SK-N-SH (cell line): ENCODE results near the gene TKT. TPM values are rescaled to one million over a fixed set of nuclear protein-coding genes. Genes with fewer than 3 reads are reported as not detected.
"Not testable (repeated sequence)": the region's sequence is repeated elsewhere in the genome, so short reads cannot be mapped to it uniquely, and the experiment has no call there.

ENCODE experiments used
- CTCF ChIA-PET: fragments of 300-600, 350-600 bp; formaldehyde crosslinking; extraction: SDS; loops from one replicate; lab custom pipeline; 2021; lab: Yijun Ruan, JAX
- POLR2A ChIA-PET: fragments of 350-600 bp; sonication (Branson Sonifier 250); formaldehyde crosslinking; extraction: SDS; loops from one replicate; lab custom pipeline; 2020; ENCODE audit warnings: antibody characterized with exemption, inconsistent platforms; lab: Yijun Ruan, JAX
- DNase-seq: peaks from one replicate; pipeline ENCODE4 v3.0.0; 2012
- H2AFZ ChIP-seq: fragments of 200-600 bp; sonication (generic); 2 replicates; pipeline ENCODE4 v1.8.1; 2016; ENCODE audit warnings: antibody characterized with exemption, mild to moderate bottlenecking, low read depth
- H3F3A ChIP-seq: fragments of 200-600 bp; sonication (generic); replicated peaks from 2 replicates; pipeline ENCODE3; 2016; ENCODE audit warnings: antibody characterized with exemption, mild to moderate bottlenecking; ENCODE audit not compliant: insufficient read depth
- H3K27ac ChIP-seq, 2 experiments: fragments of 200-500 bp in 1 of 2; fragments of 200-600 bp in 1 of 2; sonication (Bioruptor generic) in 1 of 2; sonication (generic), shearing (Covaris generic) in 1 of 2; 2 replicates each; pipeline versions ENCODE4 v1.5.1 to v1.6.1; 2014 to 2016; ENCODE audit warnings: low read depth in 2 of 2, inconsistent platforms in 1 of 2, low read length in 1 of 2, mild to moderate bottlenecking in 1 of 2, mixed read lengths in 1 of 2
- H3K27me3 ChIP-seq: fragments of 200-600 bp; sonication (generic), shearing (Covaris generic); 2 replicates; pipeline ENCODE4 v1.6.1; 2016; ENCODE audit warnings: mixed run types; ENCODE audit not compliant: insufficient read depth
- H3K36me3 ChIP-seq, 2 experiments: fragments of 200-500 bp in 1 of 2; fragments of 200-600 bp in 1 of 2; sonication (Bioruptor generic) in 1 of 2; sonication (generic) in 1 of 2; replicated peaks in 1 of 2; 2 replicates each; pipeline versions ENCODE3 to v1.5.1; 2014 to 2016; ENCODE audit warnings: low read length in 1 of 2, mild to moderate bottlenecking in 1 of 2; ENCODE audit not compliant: insufficient read depth in 2 of 2, control insufficient read depth in 1 of 2
- H3K4me1 ChIP-seq, 2 experiments: fragments of 200-500 bp in 1 of 2; fragments of 200-600 bp in 1 of 2; sonication (Bioruptor generic) in 1 of 2; sonication (generic), shearing (Covaris generic) in 1 of 2; 2 replicates each; pipeline versions ENCODE4 v1.5.1 to v1.6.1; 2014 to 2016; ENCODE audit warnings: low read depth in 1 of 2, low read length in 1 of 2, mixed run types in 1 of 2; ENCODE audit not compliant: insufficient read depth in 2 of 2, control insufficient read depth in 1 of 2
- H3K4me2 ChIP-seq: fragments of 200-600 bp; sonication (generic), shearing (Covaris generic); 2 replicates; pipeline ENCODE4 v1.6.1; 2017; ENCODE audit warnings: mixed run types
- H3K4me3 ChIP-seq, 2 experiments: fragments of 200-500 bp in 1 of 2; fragments of 200-600 bp in 1 of 2; sonication (Bioruptor generic) in 1 of 2; sonication (generic), shearing (Covaris generic) in 1 of 2; 2 replicates each; pipeline versions ENCODE4 v1.5.1 to v1.8.1; 2014 to 2016; ENCODE audit warnings: low read depth in 2 of 2, inconsistent platforms in 1 of 2, low read length in 1 of 2, mild to moderate bottlenecking in 1 of 2, mixed read lengths in 1 of 2, moderate library complexity in 1 of 2
- H3K79me2 ChIP-seq: fragments of 200-600 bp; sonication (generic); 2 replicates; pipeline ENCODE4 v1.8.1; 2017; ENCODE audit warnings: mild to moderate bottlenecking; ENCODE audit not compliant: insufficient read depth
- H3K9ac ChIP-seq: fragments of 200-600 bp; sonication (generic); 2 replicates; pipeline ENCODE4 v1.6.1; 2017; ENCODE audit warnings: mixed run types
- H3K9me2 ChIP-seq: fragments of 200-600 bp; sonication (generic); 2 replicates; pipeline ENCODE4 v1.6.1; 2017; ENCODE audit warnings: mixed run types
- H3K9me3 ChIP-seq: fragments of 200-600 bp; sonication (generic); 2 replicates; pipeline ENCODE4 v1.6.1; 2017; ENCODE audit warnings: mixed run types, mild to moderate bottlenecking, moderate library complexity
- H4K20me1 ChIP-seq: fragments of 200-600 bp; sonication (generic); 2 replicates; pipeline ENCODE4 v1.6.1; 2017; ENCODE audit warnings: mild to moderate bottlenecking, mixed run types; ENCODE audit not compliant: insufficient read depth
- MXI1 ChIP-seq: IDR thresholded peaks from 2 replicates; pipeline ENCODE4 v1.6.1; 2012; ENCODE audit warnings: mild to moderate bottlenecking, low read depth, low read length, improper control_type of control experiment
- NFIC ChIP-seq: IDR thresholded peaks from 2 replicates; pipeline ENCODE4 v1.4.0; 2012; ENCODE audit warnings: borderline replicate concordance
- NRF1 ChIP-seq: IDR thresholded peaks from 2 replicates; pipeline ENCODE4 v1.6.1; 2012; ENCODE audit warnings: low read depth, mild to moderate bottlenecking, low read length
- SIN3A ChIP-seq: IDR thresholded peaks from 2 replicates; pipeline ENCODE4 v1.6.1; 2012; ENCODE audit warnings: low read depth, mild to moderate bottlenecking, low read length, moderate library complexity, borderline replicate concordance
- TAF1 ChIP-seq: IDR thresholded peaks from 2 replicates; pipeline ENCODE4 v1.6.1; 2012; ENCODE audit warnings: low read depth, mild to moderate bottlenecking, low read length, moderate library complexity, borderline replicate concordance
- USF2 ChIP-seq: fragments of 150-350 bp; IDR thresholded peaks from 2 replicates; pipeline ENCODE4 v1.6.1; 2017; ENCODE audit warnings: antibody characterized with exemption, low read length, low read depth, borderline replicate concordance
- YY1 ChIP-seq: IDR thresholded peaks from 2 replicates; pipeline ENCODE4 v1.4.0; 2012; ENCODE audit warnings: low read depth, mild to moderate bottlenecking
- ZBTB33 ChIP-seq: IDR thresholded peaks from 2 replicates; pipeline ENCODE4 v1.4.0; 2012; ENCODE audit warnings: low read depth, borderline replicate concordance
- WGBS: methylation state at CpG from one replicate; pipeline ENCODE4 v1.1.6; 2017; ENCODE audit warnings: low lambda C conversion rate; 5-methylcytosine and 5-hydroxymethylcytosine counted together
- polyA plus RNA-seq, 3 experiments: library from polyadenylated mRNA; depleted of rRNA; stranded (reverse); fragments of >200 nt; gene quantifications; 2 replicates each; pipeline ENCODE4 v1.2.3, GENCODE V29; 2012
- TF ChIP-seq, protein P1 (sequence below): IDR thresholded peaks from 2 replicates; pipeline ENCODE4 v1.4.0; 2012; ENCODE audit warnings: low read depth, borderline replicate concordance

The TKT gene
- polyA plus RNA-seq, 1 of the 3 experiments (the other 2 are of a cell fraction), result 144 TPM

DNA sequence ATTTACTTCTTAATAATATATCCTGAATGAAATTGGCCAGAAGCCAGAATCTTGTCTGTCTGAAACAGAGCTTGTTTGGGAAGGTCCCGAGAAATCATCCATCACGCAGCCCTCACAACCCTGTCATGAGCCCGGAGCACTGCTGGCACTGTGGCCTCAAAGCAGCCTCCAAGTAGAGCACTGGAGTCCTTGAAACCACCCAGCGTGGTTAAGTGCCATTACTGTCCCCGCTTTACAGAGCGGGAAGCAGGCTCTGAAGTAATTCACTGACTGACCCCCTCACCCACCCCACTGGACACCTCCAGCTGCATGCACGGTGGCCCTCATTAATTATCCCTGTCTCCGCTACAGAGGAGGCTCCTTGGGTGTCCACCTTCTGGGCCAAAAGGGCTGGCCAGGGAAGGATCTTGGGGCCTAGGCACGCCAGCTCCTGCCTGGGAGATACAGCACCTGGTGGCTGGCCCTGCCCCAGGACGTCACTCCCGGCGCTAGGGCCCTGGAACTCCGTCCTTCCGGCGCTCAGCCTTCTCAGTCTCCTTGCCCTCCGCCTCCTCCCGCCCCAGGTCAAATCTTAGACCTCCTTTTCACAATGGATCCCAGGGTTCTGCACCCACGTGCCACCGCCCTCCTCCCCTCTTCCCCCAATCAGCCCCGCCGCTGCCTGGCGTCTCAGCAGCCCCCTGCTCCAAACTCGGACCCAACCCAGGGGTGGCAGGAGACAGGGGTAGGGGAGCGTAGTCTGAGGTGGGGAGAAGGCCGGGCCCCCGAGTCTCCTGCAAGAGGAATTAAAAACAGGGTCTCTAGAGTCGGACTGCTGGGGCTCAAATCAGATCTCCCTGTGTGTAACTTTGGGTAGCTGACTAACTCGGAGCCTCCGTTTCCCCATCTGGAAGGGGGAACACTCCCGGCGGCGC is 1.1 kb downstream of the TKT start:
- Histone ChIP-seq H3K4me1 (peaks cover 11 to 22% of the 10 kb centered on the region in 2 experiments; a peak in 2 of 4 replicates), H3F3A (no peaks in the 10 kb centered on the region), H3K9me3 (no peaks in the 10 kb centered on the region), H3K9ac (peak overlapping the region; percentile 80), H3K9me2 (no peaks in the 10 kb centered on the region), H4K20me1 (peaks cover 55% of the 10 kb centered on the region), H3K27ac (peak overlapping the region; percentile 76 to 85), H3K4me2 (peak overlapping the region; percentile 88), H3K79me2 (peaks cover 60% of the 10 kb centered on the region), H3K36me3 (peaks cover 0 to 4% of the 10 kb centered on the region in 2 experiments), H2AFZ (peak overlapping the region; percentile 51; the same call in 1 of the 2 replicates), H3K27me3 (no peaks in the 10 kb centered on the region), H3K4me3 (peak overlapping the region; percentile 79 to 92)
- WGBS, result 6% methylated on average over 20 of the region's 32 CpGs
- TF ChIP-seq MXI1 (peak; percentile 65), USF2 (0 out of 2 replicates have a peak, but pooled peaks have one; percentile 4), SIN3A (peak; percentile 59; the same call in 1 of the 2 replicates), NRF1 (no peak), TAF1 (peak; percentile 13; the same call in 1 of the 2 replicates)
- TF ChIP-seq, protein P1, sequence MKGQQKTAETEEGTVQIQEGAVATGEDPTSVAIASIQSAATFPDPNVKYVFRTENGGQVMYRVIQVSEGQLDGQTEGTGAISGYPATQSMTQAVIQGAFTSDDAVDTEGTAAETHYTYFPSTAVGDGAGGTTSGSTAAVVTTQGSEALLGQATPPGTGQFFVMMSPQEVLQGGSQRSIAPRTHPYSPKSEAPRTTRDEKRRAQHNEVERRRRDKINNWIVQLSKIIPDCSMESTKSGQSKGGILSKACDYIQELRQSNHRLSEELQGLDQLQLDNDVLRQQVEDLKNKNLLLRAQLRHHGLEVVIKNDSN, result 0 out of 2 replicates have a peak, but pooled peaks have one; percentile 7
- CTCF ChIA-PET, result interaction anchor here (0.9 to 1.2 kb wide), 8 partner anchors 10 to 141 kb away, joined by 3 to 4 read pairs (median 3); no protein-coding TSS in a partner anchor
- DNase-seq, result peak; percentile 76
- POLR2A ChIA-PET, result no interaction called here

DNA sequence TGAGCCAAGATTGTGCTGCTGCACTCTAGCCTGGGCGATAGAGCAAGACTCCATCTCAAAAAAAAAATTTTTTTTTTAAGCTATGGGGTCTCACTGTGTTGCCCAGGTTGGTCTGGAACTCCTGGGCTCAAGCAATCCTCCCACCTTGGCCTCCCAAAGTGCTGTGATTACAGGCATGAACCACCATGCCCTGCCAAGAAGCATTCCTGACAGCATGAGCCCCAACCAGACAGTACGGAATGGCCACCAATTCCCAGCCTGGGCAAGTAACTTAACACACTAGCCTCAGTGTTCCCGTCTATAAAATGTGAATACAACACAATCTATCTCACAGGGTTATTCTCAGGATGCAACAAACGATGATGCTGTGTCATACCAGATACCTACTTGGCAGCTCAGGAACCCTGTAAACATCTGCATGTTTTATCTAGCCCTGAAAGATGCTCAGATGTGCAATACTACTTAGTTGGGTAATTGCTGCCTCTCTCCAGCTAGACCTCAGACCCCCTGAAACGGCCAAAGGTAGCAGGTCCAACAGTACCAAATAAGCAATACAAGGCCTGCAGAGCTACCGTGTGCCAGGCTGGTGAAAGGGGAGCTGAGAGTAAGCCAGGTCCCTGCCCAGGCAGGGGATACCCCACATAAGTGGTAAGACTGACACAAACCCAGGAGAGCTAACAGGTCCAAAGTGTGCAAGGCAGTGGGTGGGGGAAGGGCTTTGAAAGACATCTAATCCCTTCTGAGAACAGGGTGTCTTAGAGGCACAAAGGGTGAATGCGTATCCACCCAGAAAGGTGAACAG is 1.9 kb downstream of the TKT start:
- peaks cover 69% of the 10 kb centered on the region for H3K79me2 ChIP-seq
- peaks cover 0 to 4% of the 10 kb centered on the region in 2 experiments for H3K36me3 ChIP-seq
- CTCF ChIA-PET, result interaction anchor here (0.9 to 2.1 kb wide), 7 partner anchors 11 to 120 kb away, joined by 3 to 5 read pairs (median 3); no protein-coding TSS in a partner anchor
- H3K27ac ChIP-seq, result peak overlapping the region in 1 of 2 experiments; percentile 85; a peak in 2 of 4 replicates
- 71% methylated on average over 6 of the region's 7 CpGs for WGBS
- peak overlapping the region; percentile 79 to 92 for H3K4me3 ChIP-seq
- peaks cover 64% of the 10 kb centered on the region for H4K20me1 ChIP-seq
- no peaks in the 10 kb centered on the region for H3F3A ChIP-seq
- H3K27me3 ChIP-seq, result no peaks in the 10 kb centered on the region
- no peak overlapping the region for H2AFZ ChIP-seq
- POLR2A ChIA-PET, result no interaction called here
- TF ChIP-seq NFIC, result no peak
- TF ChIP-seq YY1, result no peak
- no peak for TF ChIP-seq ZBTB33
- no peak for TF ChIP-seq MXI1
- H3K4me1 ChIP-seq, result peaks cover 11 to 17% of the 10 kb centered on the region in 2 experiments; a peak in 2 of 4 replicates
- H3K4me2 ChIP-seq, result peak overlapping the region; percentile 88
- peak overlapping the region; percentile 80; the same call in 1 of the 2 replicates for H3K9ac ChIP-seq
- H3K9me2 ChIP-seq, result no peaks in the 10 kb centered on the region
- H3K9me3 ChIP-seq, result no peaks in the 10 kb centered on the region
- DNase-seq, result no peak

DNA sequence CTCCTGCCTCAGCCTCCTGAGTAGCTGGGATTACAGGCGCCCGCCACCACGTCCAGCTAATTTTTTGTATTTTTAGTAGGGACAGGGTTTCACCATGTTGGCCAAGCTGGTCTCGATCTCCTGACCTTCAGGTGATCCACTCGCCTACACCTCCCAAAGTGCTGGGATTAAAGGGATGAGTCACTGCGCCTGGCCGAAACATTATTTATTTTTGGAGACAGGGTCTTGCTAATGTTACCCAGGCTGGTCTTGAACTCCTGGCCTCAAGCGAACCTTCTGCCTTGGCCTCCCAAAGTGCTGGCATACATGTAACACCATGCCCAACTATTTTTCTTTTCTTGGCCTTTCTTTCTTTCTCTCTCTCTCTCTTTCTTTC is 2.9 kb downstream of the TKT start:
- Histone ChIP-seq H3K79me2 (peaks cover 79% of the 10 kb centered on the region), H3K4me1 (peaks cover 14 to 19% of the 10 kb centered on the region in 2 experiments; a peak in 2 of 4 replicates), H4K20me1 (peaks cover 74% of the 10 kb centered on the region), H3K4me2 (peak overlapping the region; percentile 88), H3K4me3 (peak overlapping the region in 1 of 2 experiments; percentile 34; a peak in 2 of 4 replicates)
- H3K9me2 ChIP-seq, H3K27me3 ChIP-seq, H3K9ac ChIP-seq, H3K9me3 ChIP-seq, H2AFZ ChIP-seq, H3K36me3 ChIP-seq, DNase-seq, POLR2A ChIA-PET, H3F3A ChIP-seq, H3K27ac ChIP-seq: not testable (repeated sequence)
- WGBS, result 88% methylated on average over 8 of the region's 8 CpGs
- CTCF ChIA-PET, result interaction anchor here (2.1 kb wide), 1 partner anchor 34 kb away, joined by 5 read pairs; no protein-coding TSS in a partner anchor
